ENCODE results near the gene TNFRSF8.

TNFRSF8 gene

GRCh38 chr1:12173041-12173509, 110.0 kb downstream of the TNFRSF8 start:
- Histone ChIP-seq H3K4me2 (ENCODE audit: low read depth, low read length, poor library complexity, severe bottlenecking) (no peak overlapping the region), H3K9ac (ENCODE audit: low read length) (no peak overlapping the region), H2AFZ (ENCODE audit: low read depth, low read length, severe bottlenecking) (no peak overlapping the region), H3K27ac (ENCODE audit: low read depth, low read length) (no peak overlapping the region), H3K4me3 (ENCODE audit: insufficient read depth, low read length, poor library complexity, severe bottlenecking) (no peak overlapping the region), H3K9me2 (replicated peaks; ENCODE audit: insufficient read depth, low read length) (no peaks in the 10 kb centered on the region), H4K20me1 (ENCODE audit: low read depth, low read length) (no peaks in the 10 kb centered on the region), H3K9me3 (ENCODE audit: insufficient read depth, low read length) (no peaks in the 10 kb centered on the region), H3K27me3 (ENCODE audit: low read length) (no peaks in the 10 kb centered on the region), H3F3A (ENCODE audit: insufficient read depth) (no peaks in the 10 kb centered on the region), H3K79me2 (ENCODE audit: insufficient read depth, low read length) (no peaks in the 10 kb centered on the region), H3K36me3 (ENCODE audit: low read length) (no peaks in the 10 kb centered on the region)
- TF ChIP-seq EZH2phosphoT487 (conservative IDR thresholded peaks at IDR 0.05; ENCODE audit: low read length) (no peak), CTCF (IDR thresholded peaks at IDR 0.05; ENCODE audit: insufficient read depth, low read length, poor library complexity, severe bottlenecking) (no peak)

DNA sequence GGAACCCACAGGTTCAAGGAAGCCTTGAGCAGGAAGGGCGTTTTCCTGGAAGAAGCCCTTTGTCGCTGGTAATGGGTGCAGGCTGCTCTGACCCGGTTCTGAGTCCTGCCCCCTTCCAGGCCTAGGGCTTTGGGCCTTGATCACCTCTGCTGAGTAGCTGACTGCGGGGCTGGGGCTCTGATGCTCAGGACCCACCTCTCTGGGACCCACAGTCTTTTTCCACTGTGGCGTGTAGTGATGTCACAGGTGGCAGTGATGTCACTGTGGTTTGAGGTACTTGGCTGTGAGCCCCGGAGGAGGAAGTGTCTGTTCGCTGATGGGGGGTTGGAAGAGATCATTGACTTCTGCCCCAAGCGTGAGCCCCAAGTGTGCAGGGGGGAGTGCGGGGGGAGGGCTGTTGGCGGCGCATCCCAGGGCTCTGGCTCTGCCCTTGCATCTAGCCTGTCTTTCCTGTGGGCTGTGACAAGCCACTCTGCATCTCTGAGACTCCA, 110.6 kb downstream of the TNFRSF8 start:
- no peaks in the 10 kb centered on the region for H3K36me3 ChIP-seq (ENCODE audit: low read length)
- TF ChIP-seq CTCF (IDR thresholded peaks at IDR 0.05; ENCODE audit: insufficient read depth, low read length, poor library complexity, severe bottlenecking) = no peak
- no peak for TF ChIP-seq EZH2phosphoT487 (conservative IDR thresholded peaks at IDR 0.05; ENCODE audit: low read length)

DNA sequence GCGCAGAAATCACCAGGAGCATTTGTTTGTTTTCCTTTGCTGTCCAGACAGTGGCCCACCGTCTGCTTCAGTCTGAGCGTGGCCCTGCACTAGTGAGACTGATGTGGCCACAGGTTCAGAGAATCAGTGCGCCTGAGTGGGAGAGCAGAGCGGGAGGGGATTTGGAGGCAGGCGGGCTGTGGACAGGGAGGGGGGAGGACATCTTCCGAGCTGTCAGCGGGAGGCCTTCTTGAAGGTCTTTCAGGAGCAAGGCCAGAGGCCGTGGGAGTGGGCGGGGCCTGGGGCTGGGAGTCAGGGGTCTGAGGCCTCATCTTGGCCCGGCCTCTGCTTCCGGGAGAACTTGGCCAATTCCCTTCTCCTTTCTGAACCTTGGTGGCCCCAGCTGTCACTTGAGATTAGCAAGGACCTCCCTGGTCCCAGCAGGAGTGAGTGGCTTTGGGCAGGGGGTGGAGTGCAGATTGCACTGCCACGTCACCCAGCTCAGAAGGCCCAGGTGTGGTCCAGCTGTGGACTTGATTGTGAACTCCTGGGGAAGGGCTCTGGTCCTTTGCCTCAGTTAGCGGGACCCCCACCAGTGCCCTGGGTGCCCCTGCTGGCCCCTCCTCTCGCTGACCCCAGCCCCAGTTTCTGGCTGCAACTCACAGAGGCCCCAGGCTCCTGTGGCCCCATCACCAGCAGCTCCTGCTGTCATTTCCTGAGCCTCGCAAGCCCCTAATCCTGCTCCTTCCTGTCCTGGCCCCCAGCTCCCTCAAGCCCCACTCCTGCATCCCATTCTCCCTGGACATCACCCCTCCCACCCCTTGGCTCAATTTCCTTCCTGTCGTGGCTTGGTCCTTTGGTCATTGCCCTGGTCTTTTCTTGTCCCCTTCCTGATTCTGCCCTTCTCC, 112.1 kb downstream of the TNFRSF8 start:
- H3K9me3 ChIP-seq (ENCODE audit: insufficient read depth, low read length) = no peaks in the 10 kb centered on the region
- no peaks in the 10 kb centered on the region for H3K36me3 ChIP-seq (ENCODE audit: low read length)
- H3K27ac ChIP-seq (ENCODE audit: low read depth, low read length) = no peak overlapping the region
- no peaks in the 10 kb centered on the region for H3K79me2 ChIP-seq (ENCODE audit: insufficient read depth, low read length)
- no peak overlapping the region for H2AFZ ChIP-seq (ENCODE audit: low read depth, low read length, severe bottlenecking)
- no peak overlapping the region for H3K4me3 ChIP-seq (ENCODE audit: insufficient read depth, low read length, poor library complexity, severe bottlenecking)
- H3F3A ChIP-seq (ENCODE audit: insufficient read depth) = no peaks in the 10 kb centered on the region
- no peak overlapping the region for H3K4me2 ChIP-seq (ENCODE audit: low read depth, low read length, poor library complexity, severe bottlenecking)
- TF ChIP-seq CTCF (IDR thresholded peaks at IDR 0.05; ENCODE audit: insufficient read depth, low read length, poor library complexity, severe bottlenecking) (no peak), EZH2phosphoT487 (conservative IDR thresholded peaks at IDR 0.05; ENCODE audit: low read length) (no peak)
- H4K20me1 ChIP-seq (ENCODE audit: low read depth, low read length) = no peaks in the 10 kb centered on the region
- no peaks in the 10 kb centered on the region for H3K27me3 ChIP-seq (ENCODE audit: low read length)
- H3K9ac ChIP-seq (ENCODE audit: low read length) = no peak overlapping the region
- H3K9me2 ChIP-seq (replicated peaks; ENCODE audit: insufficient read depth, low read length) = no peaks in the 10 kb centered on the region

More for the DNA sequence above, 110.6 kb downstream of the TNFRSF8 start:
- Histone ChIP-seq H3K27me3 (ENCODE audit: low read length) (no peaks in the 10 kb centered on the region), H3F3A (ENCODE audit: insufficient read depth) (no peaks in the 10 kb centered on the region), H3K4me2 (ENCODE audit: low read depth, low read length, poor library complexity, severe bottlenecking) (no peak overlapping the region), H3K4me3 (ENCODE audit: insufficient read depth, low read length, poor library complexity, severe bottlenecking) (no peak overlapping the region), H3K9ac (ENCODE audit: low read length) (no peak overlapping the region), H4K20me1 (ENCODE audit: low read depth, low read length) (no peaks in the 10 kb centered on the region), H2AFZ (ENCODE audit: low read depth, low read length, severe bottlenecking) (no peak overlapping the region), H3K9me3 (ENCODE audit: insufficient read depth, low read length) (no peaks in the 10 kb centered on the region), H3K9me2 (replicated peaks; ENCODE audit: insufficient read depth, low read length) (no peaks in the 10 kb centered on the region), H3K79me2 (ENCODE audit: insufficient read depth, low read length) (no peaks in the 10 kb centered on the region), H3K27ac (ENCODE audit: low read depth, low read length) (no peak overlapping the region)

All from SU-DHL-6 (cell line).